ENCODE measurements around the gene PP2D1. TPM values are rescaled to one million over a fixed set of nuclear protein-coding genes. Genes with fewer than 3 reads are reported as not detected.
"Not testable (repeated sequence)": the region's sequence is repeated elsewhere in the genome, so short reads cannot be mapped to it uniquely, and the experiment has no call there.

Gene PP2D1
- polyA plus RNA-seq, 1 donor: 0.39 TPM

GRCh38 chr3:20022954-20023622 is 11.0 kb upstream of the PP2D1 start:
- peak overlapping the region; percentile 11 for H3K27ac ChIP-seq (ENCODE audit: low read length)
- H3K4me3 ChIP-seq (ENCODE audit: low read length): no peak overlapping the region
- H3K4me1 ChIP-seq (ENCODE audit: control insufficient read depth, insufficient read depth, low read length): peaks cover 7% of the 10 kb centered on the region
- DNase-seq: no peak
- no CpG with 5 or more reads among the region's 2 CpGs for WGBS (ENCODE audit: insufficient coverage, low lambda C conversion rate)
- H3K27me3 ChIP-seq (ENCODE audit: control insufficient read depth, insufficient read depth, low read length): no peaks in the 10 kb centered on the region
- no peaks in the 10 kb centered on the region for H3K9me3 ChIP-seq (ENCODE audit: control insufficient read depth, low read depth, low read length)
- no peaks in the 10 kb centered on the region for H3K36me3 ChIP-seq (ENCODE audit: control insufficient read depth, insufficient read depth, low read length)

GRCh38 chr3:20016076-20016475 is 4.0 kb upstream of the PP2D1 start:
- not testable (repeated sequence) for H3K36me3 ChIP-seq (ENCODE audit: control insufficient read depth, insufficient read depth, low read length); H3K4me1 ChIP-seq (ENCODE audit: control insufficient read depth, insufficient read depth, low read length); H3K9me3 ChIP-seq (ENCODE audit: control insufficient read depth, low read depth, low read length); H3K27ac ChIP-seq (ENCODE audit: low read length); DNase-seq; H3K4me3 ChIP-seq (ENCODE audit: low read length); H3K27me3 ChIP-seq (ENCODE audit: control insufficient read depth, insufficient read depth, low read length)
- WGBS (ENCODE audit: insufficient coverage, low lambda C conversion rate): 100% methylated on average over 1 of the region's 3 CpGs

GRCh38 chr3:20015525-20015924 is 3.5 kb upstream of the PP2D1 start:
- WGBS (ENCODE audit: insufficient coverage, low lambda C conversion rate): no CpG with 5 or more reads among the region's 1 CpG
- H3K4me3 ChIP-seq (ENCODE audit: low read length): no peak overlapping the region
- no peaks in the 10 kb centered on the region for H3K9me3 ChIP-seq (ENCODE audit: control insufficient read depth, low read depth, low read length)
- no peaks in the 10 kb centered on the region for H3K4me1 ChIP-seq (ENCODE audit: control insufficient read depth, insufficient read depth, low read length)
- no peaks in the 10 kb centered on the region for H3K27me3 ChIP-seq (ENCODE audit: control insufficient read depth, insufficient read depth, low read length)
- H3K27ac ChIP-seq (ENCODE audit: low read length): no peak overlapping the region
- DNase-seq: no peak
- H3K36me3 ChIP-seq (ENCODE audit: control insufficient read depth, insufficient read depth, low read length): no peaks in the 10 kb centered on the region

GRCh38 chr3:20013396-20013795 is 1.3 kb upstream of the PP2D1 start:
- H3K4me1 ChIP-seq (ENCODE audit: control insufficient read depth, insufficient read depth, low read length): no peaks in the 10 kb centered on the region
- no peaks in the 10 kb centered on the region for H3K9me3 ChIP-seq (ENCODE audit: control insufficient read depth, low read depth, low read length)
- H3K36me3 ChIP-seq (ENCODE audit: control insufficient read depth, insufficient read depth, low read length): no peaks in the 10 kb centered on the region
- DNase-seq: no peak
- H3K27me3 ChIP-seq (ENCODE audit: control insufficient read depth, insufficient read depth, low read length): no peaks in the 10 kb centered on the region
- no CpG with 5 or more reads among the region's 1 CpG for WGBS (ENCODE audit: insufficient coverage, low lambda C conversion rate)
- H3K27ac ChIP-seq (ENCODE audit: low read length): no peak overlapping the region
- H3K4me3 ChIP-seq (ENCODE audit: low read length): no peak overlapping the region

GRCh38 chr3:20008646-20009045 is 3.4 kb downstream of the PP2D1 start:
- no CpG with 5 or more reads among the region's 2 CpGs for WGBS (ENCODE audit: insufficient coverage, low lambda C conversion rate)
- H3K27me3 ChIP-seq (ENCODE audit: control insufficient read depth, insufficient read depth, low read length): no peaks in the 10 kb centered on the region
- H3K4me3 ChIP-seq (ENCODE audit: low read length): no peak overlapping the region
- DNase-seq: no peak
- no peaks in the 10 kb centered on the region for H3K4me1 ChIP-seq (ENCODE audit: control insufficient read depth, insufficient read depth, low read length)
- H3K9me3 ChIP-seq (ENCODE audit: control insufficient read depth, low read depth, low read length): no peaks in the 10 kb centered on the region
- no peak overlapping the region for H3K27ac ChIP-seq (ENCODE audit: low read length)
- H3K36me3 ChIP-seq (ENCODE audit: control insufficient read depth, insufficient read depth, low read length): no peaks in the 10 kb centered on the region

GRCh38 chr3:20007960-20008359 is 4.1 kb downstream of the PP2D1 start:
- no peaks in the 10 kb centered on the region for H3K27me3 ChIP-seq (ENCODE audit: control insufficient read depth, insufficient read depth, low read length)
- no peaks in the 10 kb centered on the region for H3K36me3 ChIP-seq (ENCODE audit: control insufficient read depth, insufficient read depth, low read length)
- H3K27ac ChIP-seq (ENCODE audit: low read length): no peak overlapping the region
- no peaks in the 10 kb centered on the region for H3K9me3 ChIP-seq (ENCODE audit: control insufficient read depth, low read depth, low read length)
- DNase-seq: no peak
- no CpG with 5 or more reads among the region's 20 CpGs for whole genome bisulfite sequencing (ENCODE audit: insufficient coverage, low lambda C conversion rate)
- no peak overlapping the region for H3K4me3 ChIP-seq (ENCODE audit: low read length)
- H3K4me1 ChIP-seq (ENCODE audit: control insufficient read depth, insufficient read depth, low read length): no peaks in the 10 kb centered on the region

GRCh38 chr3:20001932-20002331 is 10.1 kb downstream of the PP2D1 start:
- no peak overlapping the region for H3K27ac ChIP-seq (ENCODE audit: low read length)
- no peaks in the 10 kb centered on the region for H3K36me3 ChIP-seq (ENCODE audit: control insufficient read depth, insufficient read depth, low read length)
- no peaks in the 10 kb centered on the region for H3K27me3 ChIP-seq (ENCODE audit: control insufficient read depth, insufficient read depth, low read length)
- 20% methylated on average over 1 of the region's 3 CpGs for WGBS (ENCODE audit: insufficient coverage, low lambda C conversion rate)
- H3K4me3 ChIP-seq (ENCODE audit: low read length): no peak overlapping the region
- no peaks in the 10 kb centered on the region for H3K4me1 ChIP-seq (ENCODE audit: control insufficient read depth, insufficient read depth, low read length)
- DNase-seq: no peak
- no peaks in the 10 kb centered on the region for H3K9me3 ChIP-seq (ENCODE audit: control insufficient read depth, low read depth, low read length)

- Histone ChIP-seq H3K27me3 (ENCODE audit: control insufficient read depth, insufficient read depth, low read length) (no peaks in the 10 kb centered on the region), H3K9me3 (ENCODE audit: control insufficient read depth, low read depth, low read length) (no peaks in the 10 kb centered on the region), H3K27ac (ENCODE audit: low read length) (no peak overlapping the region), H3K4me3 (ENCODE audit: low read length) (no peak overlapping the region), H3K36me3 (ENCODE audit: control insufficient read depth, insufficient read depth, low read length) (no peaks in the 10 kb centered on the region), H3K4me1 (ENCODE audit: control insufficient read depth, insufficient read depth, low read length) (no peaks in the 10 kb centered on the region)
- no peak for DNase-seq
- 100% methylated on average over 1 of the region's 4 CpGs for WGBS (ENCODE audit: insufficient coverage, low lambda C conversion rate)
Measured at GRCh38 chr3:19997502-19997901, 14.6 kb downstream of the PP2D1 start.

GRCh38 chr3:19994796-19995195 is 17.3 kb downstream of the PP2D1 start:
- 100% methylated on average over 1 of the region's 2 CpGs for WGBS (ENCODE audit: insufficient coverage, low lambda C conversion rate)

GRCh38 chr3:19988904-19989303 is 23.2 kb downstream of the PP2D1 start:
- no CpG with 5 or more reads among the region's 8 CpGs for WGBS (ENCODE audit: insufficient coverage, low lambda C conversion rate)
- H3K36me3 ChIP-seq (ENCODE audit: control insufficient read depth, insufficient read depth, low read length); H3K4me1 ChIP-seq (ENCODE audit: control insufficient read depth, insufficient read depth, low read length); H3K9me3 ChIP-seq (ENCODE audit: control insufficient read depth, low read depth, low read length); DNase-seq; H3K4me3 ChIP-seq (ENCODE audit: low read length); H3K27me3 ChIP-seq (ENCODE audit: control insufficient read depth, insufficient read depth, low read length); H3K27ac ChIP-seq (ENCODE audit: low read length): not testable (repeated sequence)

More at GRCh38 chr3:19994796-19995195, 17.3 kb downstream of the PP2D1 start:
- H3K9me3 ChIP-seq (ENCODE audit: control insufficient read depth, low read depth, low read length): no peaks in the 10 kb centered on the region
- H3K36me3 ChIP-seq (ENCODE audit: control insufficient read depth, insufficient read depth, low read length): no peaks in the 10 kb centered on the region
- no peaks in the 10 kb centered on the region for H3K4me1 ChIP-seq (ENCODE audit: control insufficient read depth, insufficient read depth, low read length)
- H3K27me3 ChIP-seq (ENCODE audit: control insufficient read depth, insufficient read depth, low read length): no peaks in the 10 kb centered on the region
- no peak for DNase-seq
- H3K27ac ChIP-seq (ENCODE audit: low read length): no peak overlapping the region
- no peak overlapping the region for H3K4me3 ChIP-seq (ENCODE audit: low read length)

- Histone ChIP-seq H3K9me3 (ENCODE audit: control insufficient read depth, low read depth, low read length) (no peaks in the 10 kb centered on the region), H3K4me3 (ENCODE audit: low read length) (no peak overlapping the region), H3K4me1 (ENCODE audit: control insufficient read depth, insufficient read depth, low read length) (no peaks in the 10 kb centered on the region), H3K27ac (ENCODE audit: low read length) (no peak overlapping the region), H3K27me3 (ENCODE audit: control insufficient read depth, insufficient read depth, low read length) (no peaks in the 10 kb centered on the region), H3K36me3 (ENCODE audit: control insufficient read depth, insufficient read depth, low read length) (peaks cover 33% of the 10 kb centered on the region)
- DNase-seq: no peak
- WGBS (ENCODE audit: insufficient coverage, low lambda C conversion rate): 81% methylated on average over 2 of the region's 3 CpGs
Measured at GRCh38 chr3:19972054-19972453, 40.0 kb downstream of the PP2D1 start.

All from large intestine (tissue), 3 donors.